ENCODE results near the gene TRIM65.
A peak's percentile ranks its signal among the peaks of the same experiment; 100 is the strongest.

The TRIM65 gene

GRCh38 chr17:75896415-75897159 lies at the start of gene TRIM65:
TRIM65 (minus strand) TSS chr17:75896951; CDS start chr17:75896937, 14 bp downstream.
- CTCF ChIA-PET = interaction anchor here (0.5 to 1.9 kb wide), 7 partner anchors 9 to 285 kb away, joined by 3 to 13 read pairs (median 3); partner anchors contain the start of gene MRPL38
- DNase-seq (ENCODE audit: extremely low spot score) = peak; percentile 88
- peak; percentile 27; the same call in 1 of the 2 replicates for TF ChIP-seq ELF4 (IDR thresholded peaks at IDR 0.05)
- no peak for TF ChIP-seq TARDBP (IDR thresholded peaks at IDR 0.05)
- no peak for TF ChIP-seq ARNT (IDR thresholded peaks at IDR 0.05)
- no peak for TF ChIP-seq SP1 (IDR thresholded peaks at IDR 0.05)
- TF ChIP-seq SUZ12 (IDR thresholded peaks at IDR 0.05) = no peak
- TF ChIP-seq L3MBTL2 (conservative IDR thresholded peaks at IDR 0.05) = no peak
- no peak for TF ChIP-seq FOXA1 (IDR thresholded peaks at IDR 0.05)
- TF ChIP-seq FOXM1 (IDR thresholded peaks at IDR 0.05; ENCODE audit: borderline replicate concordance) = no peak
- no peak for TF ChIP-seq NFRKB (IDR thresholded peaks at IDR 0.05)
- peak; percentile 36; the same call in 1 of the 2 replicates for TF ChIP-seq LEF1 (IDR thresholded peaks at IDR 0.05; ENCODE audit: borderline replicate concordance)
- TF ChIP-seq ZNF384 (IDR thresholded peaks at IDR 0.05) = no peak
- POLR2A ChIA-PET = interaction anchor here (0.6 to 2.8 kb wide), 20 partner anchors 8 to 798 kb away, joined by 3 to 24 read pairs (median 4); partner anchors contain the start of genes FBF1, MRPL38, TRIM47 and WBP2

GRCh38 chr17:75945211-75945610 lies 48.5 kb upstream of the TRIM65 start:
- ChIA-PET POLR2A (no interaction called here), CTCF (no interaction called here)
- DNase-seq (ENCODE audit: extremely low spot score) = no peak
- no peak for TF ChIP-seq NFRKB (IDR thresholded peaks at IDR 0.05)
- TF ChIP-seq TARDBP (IDR thresholded peaks at IDR 0.05) = no peak
- no peak for TF ChIP-seq SP1 (IDR thresholded peaks at IDR 0.05)
- TF ChIP-seq PKNOX1 (IDR thresholded peaks at IDR 0.05) = no peak
- no peak for TF ChIP-seq ELF4 (IDR thresholded peaks at IDR 0.05)
- no peak for TF ChIP-seq HDGF (IDR thresholded peaks at IDR 0.05; ENCODE audit: borderline replicate concordance)
- TF ChIP-seq FOXA1 (IDR thresholded peaks at IDR 0.05) = no peak
- no peak for TF ChIP-seq CTBP1 (IDR thresholded peaks at IDR 0.05; ENCODE audit: borderline replicate concordance)
- no peak for TF ChIP-seq L3MBTL2 (conservative IDR thresholded peaks at IDR 0.05)

GRCh38 chr17:75943491-75943890 lies 46.7 kb upstream of the TRIM65 start:
- ChIA-PET CTCF (no interaction called here), POLR2A (interaction anchor here (0.9 kb wide), 2 partner anchors 53 to 163 kb away, joined by 3 to 4 read pairs; no protein-coding TSS in a partner anchor)
- no peak for TF ChIP-seq LEF1 (IDR thresholded peaks at IDR 0.05; ENCODE audit: borderline replicate concordance)
- no peak for TF ChIP-seq SP1 (IDR thresholded peaks at IDR 0.05)
- TF ChIP-seq FOXM1 (IDR thresholded peaks at IDR 0.05; ENCODE audit: borderline replicate concordance) = no peak
- DNase-seq (ENCODE audit: extremely low spot score) = no peak

- POLR2A ChIA-PET = interaction anchor here (0.9 kb wide), 1 partner anchor 162 kb away, joined by 3 read pairs; no protein-coding TSS in a partner anchor
- no peak for DNase-seq (ENCODE audit: extremely low spot score)
- TF ChIP-seq ARNT (IDR thresholded peaks at IDR 0.05) (no peak), LEF1 (IDR thresholded peaks at IDR 0.05; ENCODE audit: borderline replicate concordance) (no peak), PKNOX1 (IDR thresholded peaks at IDR 0.05) (no peak), TARDBP (IDR thresholded peaks at IDR 0.05) (no peak), HDGF (IDR thresholded peaks at IDR 0.05; ENCODE audit: borderline replicate concordance) (no peak), SUZ12 (IDR thresholded peaks at IDR 0.05) (no peak), BHLHE40 (IDR thresholded peaks at IDR 0.05; ENCODE audit: borderline replicate concordance) (no peak), FOXM1 (IDR thresholded peaks at IDR 0.05; ENCODE audit: borderline replicate concordance) (no peak), L3MBTL2 (conservative IDR thresholded peaks at IDR 0.05) (no peak)
- CTCF ChIA-PET = no interaction called here
Measured at GRCh38 chr17:75942473-75942872, 45.7 kb upstream of the TRIM65 start.

GRCh38 chr17:75941442-75941819 lies 44.7 kb upstream of the TRIM65 start:
- ChIA-PET CTCF (interaction anchor here (0.7 to 0.8 kb wide), 2 partner anchors 36 to 37 kb away, joined by 3 read pairs; partner anchors contain the start of genes ACOX1 and TEN1), POLR2A (interaction anchor here (0.6 to 1.5 kb wide), 24 partner anchors 9 to 158 kb away, joined by 3 to 13 read pairs (median 5); partner anchors contain the start of genes ACOX1, MRPL38, TEN1 and TRIM65)
- no peak for TF ChIP-seq TARDBP (IDR thresholded peaks at IDR 0.05)
- TF ChIP-seq ZNF384 (IDR thresholded peaks at IDR 0.05) = no peak
- no peak for TF ChIP-seq BHLHE40 (IDR thresholded peaks at IDR 0.05; ENCODE audit: borderline replicate concordance)
- TF ChIP-seq L3MBTL2 (conservative IDR thresholded peaks at IDR 0.05) = no peak
- TF ChIP-seq PKNOX1 (IDR thresholded peaks at IDR 0.05) = no peak
- TF ChIP-seq ARNT (IDR thresholded peaks at IDR 0.05) = no peak
- no peak for TF ChIP-seq SP1 (IDR thresholded peaks at IDR 0.05)
- no peak for TF ChIP-seq SUZ12 (IDR thresholded peaks at IDR 0.05)
- TF ChIP-seq ELF4 (IDR thresholded peaks at IDR 0.05) = no peak
- no peak for TF ChIP-seq HDGF (IDR thresholded peaks at IDR 0.05; ENCODE audit: borderline replicate concordance)
- no peak for TF ChIP-seq FOXK2 (IDR thresholded peaks at IDR 0.05)
- TF ChIP-seq FOXA1 (IDR thresholded peaks at IDR 0.05) = no peak
- no peak for TF ChIP-seq CTBP1 (IDR thresholded peaks at IDR 0.05; ENCODE audit: borderline replicate concordance)
- TF ChIP-seq LEF1 (IDR thresholded peaks at IDR 0.05; ENCODE audit: borderline replicate concordance) = no peak
- TF ChIP-seq NFRKB (IDR thresholded peaks at IDR 0.05) = no peak
- DNase-seq (ENCODE audit: extremely low spot score) = peak; percentile 35
